Nephron progenitor cell (in vitro differentiated cells): Measurements from ENCODE around the gene LIPC.

ENCODE experiments used
- DNase-seq: peaks from one replicate; pipeline ENCODE4 v3.0.0; 2021
- H3K27ac Mint-ChIP-seq: 2 replicates; pipeline ENCODE4 v1.8.0; 2021; ENCODE audit warnings: mild to moderate bottlenecking, moderate library complexity, mixed read lengths
- H3K27me3 Mint-ChIP-seq: 2 replicates; pipeline ENCODE4 v1.8.0; 2021; ENCODE audit warnings: mild to moderate bottlenecking, low read depth, mixed read lengths; ENCODE audit not compliant: poor library complexity
- H3K36me3 Mint-ChIP-seq: 2 replicates; pipeline ENCODE4 v1.8.0; 2021; ENCODE audit warnings: low read depth, mixed read lengths
- H3K4me1 Mint-ChIP-seq: 2 replicates; pipeline ENCODE4 v1.8.0; 2021; ENCODE audit warnings: mixed read lengths
- H3K4me3 Mint-ChIP-seq: 2 replicates; pipeline ENCODE4 v1.8.0; 2021; ENCODE audit warnings: mild to moderate bottlenecking, moderate library complexity, mixed read lengths
- H3K9me3 Mint-ChIP-seq: 2 replicates; pipeline ENCODE4 v1.8.0; 2021; ENCODE audit warnings: mild to moderate bottlenecking, moderate library complexity, mixed read lengths
- CTCF ChIP-seq: fragments of 200-600 bp; sonication (generic); IDR thresholded peaks from 2 replicates; pipeline ENCODE4 v1.5.0; 2021; ENCODE audit warnings: antibody characterized with exemption

LIPC gene

GRCh38 chr15:58392611-58393161, 39.1 kb upstream of the LIPC start:
- Mint-ChIP-seq H3K27ac (no peak overlapping the region), H3K36me3 (no peaks in the 10 kb centered on the region), H3K27me3 (peaks cover 21% of the 10 kb centered on the region), H3K4me3 (peak overlapping the region; percentile 4), H3K4me1 (peaks cover 57% of the 10 kb centered on the region), H3K9me3 (no peaks in the 10 kb centered on the region)
- no peak for TF ChIP-seq CTCF
- no peak for DNase-seq

GRCh38 chr15:58393241-58393662, 38.5 kb upstream of the LIPC start:
- no peaks in the 10 kb centered on the region for H3K36me3 Mint-ChIP-seq
- no peak overlapping the region for H3K27ac Mint-ChIP-seq
- no peak for TF ChIP-seq CTCF
- DNase-seq, result no peak
- peaks cover 62% of the 10 kb centered on the region for H3K4me1 Mint-ChIP-seq
- H3K27me3 Mint-ChIP-seq, result peaks cover 24% of the 10 kb centered on the region
- no peaks in the 10 kb centered on the region for H3K9me3 Mint-ChIP-seq
- H3K4me3 Mint-ChIP-seq, result no peak overlapping the region

GRCh38 chr15:58396181-58396580, 35.6 kb upstream of the LIPC start:
- Mint-ChIP-seq H3K4me1 (peaks cover 54% of the 10 kb centered on the region), H3K27me3 (peaks cover 28% of the 10 kb centered on the region), H3K4me3 (no peak overlapping the region), H3K9me3 (no peaks in the 10 kb centered on the region), H3K27ac (no peak overlapping the region), H3K36me3 (no peaks in the 10 kb centered on the region)
- no peak for TF ChIP-seq CTCF
- DNase-seq, result no peak

DNA sequence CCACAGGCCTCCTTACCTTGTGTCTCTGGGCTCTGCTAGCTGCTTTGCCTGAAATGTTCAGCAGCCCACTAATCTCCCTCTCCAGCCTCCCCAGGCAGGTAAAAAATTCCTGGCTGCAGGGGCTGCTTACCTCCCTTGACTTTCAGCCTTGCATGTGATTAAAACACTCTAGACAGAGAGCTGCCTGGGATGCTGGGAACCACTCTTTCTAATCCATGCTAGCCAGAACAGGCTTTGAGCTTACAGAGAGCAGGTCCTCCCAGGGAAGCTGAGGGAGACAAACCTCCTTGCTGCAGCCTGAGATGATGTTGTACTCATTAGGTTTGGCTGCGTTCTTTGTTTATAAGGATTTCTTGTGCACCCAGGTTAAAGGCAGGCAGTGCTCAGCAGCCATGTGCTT, 33.7 kb upstream of the LIPC start:
- H3K4me1 Mint-ChIP-seq, result peaks cover 35% of the 10 kb centered on the region
- H3K4me3 Mint-ChIP-seq, result no peak overlapping the region
- no peak for DNase-seq
- no peaks in the 10 kb centered on the region for H3K36me3 Mint-ChIP-seq
- no peaks in the 10 kb centered on the region for H3K9me3 Mint-ChIP-seq
- H3K27me3 Mint-ChIP-seq, result peaks cover 28% of the 10 kb centered on the region
- TF ChIP-seq CTCF, result no peak
- no peak overlapping the region for H3K27ac Mint-ChIP-seq

- H3K27me3 Mint-ChIP-seq, result peaks cover 28% of the 10 kb centered on the region
- no peak for DNase-seq
- TF ChIP-seq CTCF, result no peak
- H3K36me3 Mint-ChIP-seq, result no peaks in the 10 kb centered on the region
- no peak overlapping the region for H3K4me3 Mint-ChIP-seq
- peaks cover 29% of the 10 kb centered on the region for H3K4me1 Mint-ChIP-seq
- no peaks in the 10 kb centered on the region for H3K9me3 Mint-ChIP-seq
- no peak overlapping the region for H3K27ac Mint-ChIP-seq
These were observed 33.1 kb upstream of the LIPC start for GRCh38 chr15:58398643-58399042.

GRCh38 chr15:58399739-58400138, 32.1 kb upstream of the LIPC start:
- Mint-ChIP-seq H3K4me1 (peaks cover 18% of the 10 kb centered on the region), H3K36me3 (no peaks in the 10 kb centered on the region), H3K27me3 (peaks cover 27% of the 10 kb centered on the region), H3K4me3 (no peak overlapping the region), H3K27ac (no peak overlapping the region), H3K9me3 (no peaks in the 10 kb centered on the region)
- DNase-seq, result no peak
- TF ChIP-seq CTCF, result no peak
